Measurements from ENCODE around the gene NOL4L.
A peak's percentile ranks its signal among the peaks of the same experiment; 100 is the strongest.

Gene NOL4L

GRCh38 chr20:32528905-32529670 is 56.0 kb downstream of the NOL4L start:
- Histone ChIP-seq H3K27ac (ENCODE audit: low read depth, low read length) (no peak overlapping the region), H3K9me3 (ENCODE audit: insufficient read depth, low read depth, low read length) (peaks cover 7% of the 10 kb centered on the region), H3K79me1 (ENCODE audit: low read length) (no peaks in the 10 kb centered on the region), H3K4me3 (ENCODE audit: low read depth, low read length) (peak overlapping the region; percentile 18), H3K14ac (ENCODE audit: low read length) (no peak overlapping the region), H3K23ac (ENCODE audit: low read length) (no peak overlapping the region), H3K4me1 (ENCODE audit: control insufficient read depth in 1 of 2, insufficient read depth in 2 of 2, low read length in 2 of 2) (no peaks in the 10 kb centered on the region), H3K4ac (ENCODE audit: low read depth, low read length) (no peak overlapping the region), H2BK12ac (ENCODE audit: low read length) (no peak overlapping the region), H4K12ac (ENCODE audit: low read depth, low read length) (no peak overlapping the region), H3K27me3 (ENCODE audit: insufficient read depth, low read length) (no peaks in the 10 kb centered on the region), H3K4me2 (ENCODE audit: low read length) (no peak overlapping the region), H2AK5ac (ENCODE audit: low read length) (no peak overlapping the region), H4K91ac (ENCODE audit: low read depth, low read length) (no peak overlapping the region), H3K79me2 (ENCODE audit: control insufficient read depth, insufficient read depth, low read length, poor library complexity) (no peaks in the 10 kb centered on the region), H4K8ac (ENCODE audit: low read depth, low read length) (no peak overlapping the region), H2BK120ac (ENCODE audit: insufficient read depth, low read length, poor library complexity) (no peak overlapping the region), H2AFZ (ENCODE audit: insufficient read depth, low read length, poor library complexity) (no peak overlapping the region), H3K9ac (ENCODE audit: low read length) (no peak overlapping the region), H2BK5ac (ENCODE audit: low read depth, low read length, poor library complexity) (no peak overlapping the region), H3K18ac (ENCODE audit: low read length) (no peak overlapping the region), H3K36me3 (ENCODE audit: control insufficient read depth in 1 of 2, insufficient read depth in 2 of 2, low read length in 2 of 2) (peaks cover 0 to 2% of the 10 kb centered on the region in 2 experiments)
- WGBS (ENCODE audit: extremely low coverage, insufficient coverage, insufficient read length): no CpG with 5 or more reads among the region's 13 CpGs
- no peak for DNase-seq

- no peak overlapping the region for H3K14ac ChIP-seq (ENCODE audit: low read length)
- DNase-seq: no peak
- no CpG with 5 or more reads among the region's 27 CpGs for WGBS (ENCODE audit: extremely low coverage, insufficient coverage, insufficient read length)
These were observed 56.8 kb downstream of the NOL4L start for GRCh38 chr20:32528171-32528891.

DNA sequence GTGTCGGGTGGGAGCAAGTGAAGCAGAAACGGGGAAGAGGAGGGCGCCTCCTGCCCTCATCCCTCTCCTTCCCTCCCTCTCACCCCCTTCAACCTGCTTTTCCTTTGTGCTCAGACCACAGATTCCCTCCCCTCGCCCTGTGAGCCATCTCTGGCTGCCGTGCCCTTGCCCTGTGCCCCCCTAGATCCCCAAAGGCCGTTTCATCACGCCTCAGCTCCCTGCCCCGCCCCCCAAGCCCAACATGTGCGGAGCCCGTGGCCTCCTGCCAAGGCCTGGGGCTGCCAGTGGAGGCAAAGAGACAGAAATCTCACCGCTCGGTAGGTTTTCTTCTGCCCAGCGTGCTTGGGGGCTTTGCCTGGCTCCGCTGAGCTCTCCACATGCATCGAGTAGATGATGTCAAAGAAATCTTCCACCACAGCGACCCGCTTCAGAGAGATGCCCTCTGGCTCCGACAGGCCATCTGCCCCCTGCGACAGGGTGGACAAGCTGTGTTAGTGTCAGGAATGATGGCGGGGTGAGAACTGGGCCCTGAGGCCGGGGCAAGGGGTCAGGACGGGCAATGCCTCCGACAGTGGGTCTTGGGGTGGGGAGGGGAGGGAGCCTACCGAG is 57.6 kb downstream of the NOL4L start:
- H3K14ac ChIP-seq (ENCODE audit: low read length): no peak overlapping the region
- H3K4me2 ChIP-seq (ENCODE audit: low read length): no peak overlapping the region
- H2BK12ac ChIP-seq (ENCODE audit: low read length): no peak overlapping the region
- no peak overlapping the region for H3K23ac ChIP-seq (ENCODE audit: low read length)
- H3K79me2 ChIP-seq (ENCODE audit: control insufficient read depth, insufficient read depth, low read length, poor library complexity): no peaks in the 10 kb centered on the region
- H4K12ac ChIP-seq (ENCODE audit: low read depth, low read length): no peak overlapping the region
- no peak overlapping the region for H2AK5ac ChIP-seq (ENCODE audit: low read length)
- H3K27me3 ChIP-seq (ENCODE audit: insufficient read depth, low read length): no peaks in the 10 kb centered on the region
- DNase-seq: no peak
- no CpG with 5 or more reads among the region's 24 CpGs for WGBS (ENCODE audit: extremely low coverage, insufficient coverage, insufficient read length)
- H2BK5ac ChIP-seq (ENCODE audit: low read depth, low read length, poor library complexity): no peak overlapping the region
- H2AFZ ChIP-seq (ENCODE audit: insufficient read depth, low read length, poor library complexity): no peak overlapping the region
- H4K8ac ChIP-seq (ENCODE audit: low read depth, low read length): no peak overlapping the region
- peaks cover 4 to 8% of the 10 kb centered on the region in 2 experiments for H3K4me1 ChIP-seq (ENCODE audit: control insufficient read depth in 1 of 2, insufficient read depth in 2 of 2, low read length in 2 of 2)
- H3K4ac ChIP-seq (ENCODE audit: low read depth, low read length): no peak overlapping the region
- no peak overlapping the region for H3K4me3 ChIP-seq (ENCODE audit: low read depth, low read length)
- H3K9ac ChIP-seq (ENCODE audit: low read length): no peak overlapping the region
- H3K18ac ChIP-seq (ENCODE audit: low read length): no peak overlapping the region
- H3K27ac ChIP-seq (ENCODE audit: low read depth, low read length): no peak overlapping the region
- peaks cover 7% of the 10 kb centered on the region for H3K9me3 ChIP-seq (ENCODE audit: insufficient read depth, low read depth, low read length)
- peaks cover 0 to 2% of the 10 kb centered on the region in 2 experiments for H3K36me3 ChIP-seq (ENCODE audit: control insufficient read depth in 1 of 2, insufficient read depth in 2 of 2, low read length in 2 of 2)
- no peaks in the 10 kb centered on the region for H3K79me1 ChIP-seq (ENCODE audit: low read length)
- no peak overlapping the region for H2BK120ac ChIP-seq (ENCODE audit: insufficient read depth, low read length, poor library complexity)
- no peak overlapping the region for H4K91ac ChIP-seq (ENCODE audit: low read depth, low read length)

More at GRCh38 chr20:32528171-32528891, 56.8 kb downstream of the NOL4L start:
- Histone ChIP-seq H3K9me3 (ENCODE audit: insufficient read depth, low read depth, low read length) (peaks cover 7% of the 10 kb centered on the region), H3K4me2 (ENCODE audit: low read length) (no peak overlapping the region), H3K9ac (ENCODE audit: low read length) (no peak overlapping the region), H3K36me3 (ENCODE audit: control insufficient read depth in 1 of 2, insufficient read depth in 2 of 2, low read length in 2 of 2) (peaks cover 0 to 2% of the 10 kb centered on the region in 2 experiments), H2BK120ac (ENCODE audit: insufficient read depth, low read length, poor library complexity) (no peak overlapping the region), H3K79me1 (ENCODE audit: low read length) (no peaks in the 10 kb centered on the region), H3K18ac (ENCODE audit: low read length) (no peak overlapping the region), H2AFZ (ENCODE audit: insufficient read depth, low read length, poor library complexity) (no peak overlapping the region), H4K91ac (ENCODE audit: low read depth, low read length) (no peak overlapping the region), H4K8ac (ENCODE audit: low read depth, low read length) (no peak overlapping the region), H4K12ac (ENCODE audit: low read depth, low read length) (no peak overlapping the region), H2BK5ac (ENCODE audit: low read depth, low read length, poor library complexity) (no peak overlapping the region), H3K27ac (ENCODE audit: low read depth, low read length) (no peak overlapping the region), H3K4me3 (ENCODE audit: low read depth, low read length) (no peak overlapping the region), H2AK5ac (ENCODE audit: low read length) (no peak overlapping the region), H3K4ac (ENCODE audit: low read depth, low read length) (no peak overlapping the region), H3K79me2 (ENCODE audit: control insufficient read depth, insufficient read depth, low read length, poor library complexity) (no peaks in the 10 kb centered on the region), H3K23ac (ENCODE audit: low read length) (no peak overlapping the region), H2BK12ac (ENCODE audit: low read length) (no peak overlapping the region), H3K4me1 (ENCODE audit: control insufficient read depth in 1 of 2, insufficient read depth in 2 of 2, low read length in 2 of 2) (peaks cover 3 to 4% of the 10 kb centered on the region in 2 experiments), H3K27me3 (ENCODE audit: insufficient read depth, low read length) (no peaks in the 10 kb centered on the region)

GRCh38 chr20:32527052-32527446 is 58.1 kb downstream of the NOL4L start:
- Histone ChIP-seq H3K4me2 (ENCODE audit: low read length) (no peak overlapping the region), H2BK5ac (ENCODE audit: low read depth, low read length, poor library complexity) (no peak overlapping the region), H2AFZ (ENCODE audit: insufficient read depth, low read length, poor library complexity) (no peak overlapping the region), H3K14ac (ENCODE audit: low read length) (no peak overlapping the region), H3K4ac (ENCODE audit: low read depth, low read length) (no peak overlapping the region), H3K9me3 (ENCODE audit: insufficient read depth, low read depth, low read length) (peaks cover 7% of the 10 kb centered on the region), H3K79me2 (ENCODE audit: control insufficient read depth, insufficient read depth, low read length, poor library complexity) (no peaks in the 10 kb centered on the region), H3K27ac (ENCODE audit: low read depth, low read length) (no peak overlapping the region), H3K36me3 (ENCODE audit: control insufficient read depth in 1 of 2, insufficient read depth in 2 of 2, low read length in 2 of 2) (peaks cover 0 to 2% of the 10 kb centered on the region in 2 experiments), H3K9ac (ENCODE audit: low read length) (no peak overlapping the region), H3K27me3 (ENCODE audit: insufficient read depth, low read length) (no peaks in the 10 kb centered on the region), H2BK12ac (ENCODE audit: low read length) (no peak overlapping the region), H4K12ac (ENCODE audit: low read depth, low read length) (no peak overlapping the region), H3K23ac (ENCODE audit: low read length) (no peak overlapping the region), H3K4me3 (ENCODE audit: low read depth, low read length) (no peak overlapping the region), H3K4me1 (ENCODE audit: control insufficient read depth in 1 of 2, insufficient read depth in 2 of 2, low read length in 2 of 2) (peaks cover 9 to 12% of the 10 kb centered on the region in 2 experiments), H4K91ac (ENCODE audit: low read depth, low read length) (no peak overlapping the region), H2BK120ac (ENCODE audit: insufficient read depth, low read length, poor library complexity) (no peak overlapping the region), H2AK5ac (ENCODE audit: low read length) (no peak overlapping the region), H4K8ac (ENCODE audit: low read depth, low read length) (no peak overlapping the region), H3K79me1 (ENCODE audit: low read length) (no peaks in the 10 kb centered on the region), H3K18ac (ENCODE audit: low read length) (no peak overlapping the region)
- no peak for DNase-seq
- WGBS (ENCODE audit: extremely low coverage, insufficient coverage, insufficient read length): no CpG with 5 or more reads among the region's 5 CpGs
